ENCODE results near the gene HMX2. TPM values are rescaled to one million over a fixed set of nuclear protein-coding genes. Genes with fewer than 3 reads are reported as not detected.
"Not testable (repeated sequence)": the region's sequence is repeated elsewhere in the genome, so short reads cannot be mapped to it uniquely, and the experiment has no call there.

Gene HMX2
- total and polyA plus RNA-seq, 2 of the 8 experiments (the other 6 are each of a cell fraction or from before 2014, with no cell fraction given) = 2.0 to 2.7 TPM

DNA sequence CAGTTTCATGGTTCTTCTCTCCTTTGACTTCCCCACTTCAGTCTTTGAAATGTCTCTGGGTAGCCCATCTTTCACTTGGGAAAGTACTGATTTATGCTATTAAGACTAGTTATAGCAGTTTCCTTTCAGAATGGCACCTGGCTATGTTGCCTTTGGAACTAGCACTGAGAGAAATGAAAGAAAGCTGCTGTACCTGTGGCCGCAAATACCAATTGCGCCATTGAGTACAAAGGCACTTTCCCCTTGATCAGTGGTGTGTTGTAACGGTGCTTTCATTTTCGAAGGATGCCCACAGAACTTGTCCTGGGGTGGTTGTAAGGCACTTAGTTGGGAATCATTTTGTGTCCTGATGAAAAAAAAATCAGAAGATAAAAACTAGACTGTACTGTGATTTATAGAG lies 23.0 kb downstream of the HMX2 start (continued):
- TF ChIP-seq JUN (IDR thresholded peaks at IDR 0.05; ENCODE audit: low read depth, low read length) (no peak), KDM5A (IDR thresholded peaks at IDR 0.05; ENCODE audit: low read length) (no peak)

DNA sequence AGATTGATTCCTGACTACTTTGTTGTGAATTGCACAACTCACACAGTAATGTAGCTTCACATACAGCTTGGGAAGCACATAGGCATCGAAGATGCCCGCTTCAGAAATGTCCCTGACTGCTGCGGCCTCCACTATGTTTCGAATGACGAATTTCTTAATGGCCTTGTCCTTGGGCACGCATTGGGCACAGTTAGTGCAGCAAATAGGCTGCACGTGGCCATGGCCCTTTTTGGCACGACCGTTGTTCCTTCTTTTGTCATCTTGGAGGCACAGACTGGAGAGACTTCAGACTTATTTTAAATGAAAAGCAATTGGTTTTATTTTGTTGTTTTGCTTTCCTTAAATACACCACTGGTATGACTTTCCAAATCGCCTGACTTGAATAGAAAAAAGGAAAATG lies 23.7 kb downstream of the HMX2 start:
- H3K23me2 ChIP-seq (ENCODE audit: low read depth, low read length); H3K56ac ChIP-seq (replicated peaks; ENCODE audit: insufficient read length, low read depth, low read length); H3K4me1 ChIP-seq (replicated peaks in 1 of 4; ENCODE audit: control insufficient read depth in 3 of 4, insufficient read depth in 4 of 4, low read length in 3 of 4); H3K27ac ChIP-seq (ENCODE audit: low read depth, low read length); H3K4me3 ChIP-seq (ENCODE audit: extremely low read depth in 1 of 4, insufficient read depth in 2 of 4, low read depth in 3 of 4, low read length in 4 of 4); H4K5ac ChIP-seq (ENCODE audit: insufficient read length, low read depth, low read length); H2BK120ac ChIP-seq (replicated peaks; ENCODE audit: low read depth, low read length); H2BK20ac ChIP-seq (ENCODE audit: low read length); H3K9me3 ChIP-seq (ENCODE audit: insufficient read depth in 2 of 2, low read depth in 1 of 2, low read length in 1 of 2); H3K79me1 ChIP-seq (ENCODE audit: low read depth, low read length); H2BK5ac ChIP-seq (ENCODE audit: low read depth, low read length); H2AK5ac ChIP-seq (ENCODE audit: low read depth, low read length); H2BK15ac ChIP-seq (ENCODE audit: low read length); H4K8ac ChIP-seq (ENCODE audit: extremely low read depth, insufficient read depth, low read length); H2BK12ac ChIP-seq (ENCODE audit: low read depth, low read length); H3K23ac ChIP-seq (ENCODE audit: insufficient read length); H4K20me1 ChIP-seq (replicated peaks in 1 of 2; ENCODE audit: control insufficient read depth in 1 of 2, insufficient read depth in 2 of 2, low read length in 2 of 2); H2AFZ ChIP-seq (ENCODE audit: low read length); H4K91ac ChIP-seq (replicated peaks; ENCODE audit: insufficient read length, low read length); H3K27me3 ChIP-seq (replicated peaks in 1 of 4; ENCODE audit: control insufficient read depth in 3 of 4, extremely low read depth in 1 of 4, insufficient read depth in 3 of 4, low read length in 3 of 4); H3K14ac ChIP-seq (ENCODE audit: insufficient read length); H3K4me2 ChIP-seq (ENCODE audit: insufficient read depth in 1 of 2, low read depth in 2 of 2, low read length in 2 of 2); H3K4ac ChIP-seq (replicated peaks; ENCODE audit: insufficient read length, low read depth, low read length); DNase-seq (ENCODE audit: low read depth in 1 of 2, low spot score in 2 of 2); H3K9ac ChIP-seq (replicated peaks in 1 of 4; ENCODE audit: extremely low read depth in 1 of 4, low read depth in 3 of 4, low read length in 3 of 4); FAIRE-seq; H3K18ac ChIP-seq (ENCODE audit: extremely low read depth, low read length): not testable (repeated sequence)
- 92% methylated on average over 10 of the region's 10 CpGs; no CpG with 5 or more reads in 1 of the 2 experiments for WGBS, 2 experiments (ENCODE audit: extremely low coverage in 1 of 2, insufficient coverage in 1 of 2, insufficient read length in 1 of 2, insufficient replicate concordance in 2 of 2, low coverage in 1 of 2, low lambda C conversion rate in 2 of 2, missing lambda C conversion rate in 1 of 2)
- ChIA-PET CTCF (ENCODE audit: partially characterized antibody) (interaction anchor here (1.2 to 1.8 kb wide), 3 partner anchors 22 to 387 kb away, joined by 3 to 5 read pairs (median 3); no protein-coding TSS in a partner anchor), POLR2A (ENCODE audit: partially characterized antibody) (interaction anchor here (1.1 kb wide), 1 partner anchor 18 kb away, joined by 3 read pairs; the partner anchor contains the start of gene BUB3)
- H3K36me3 ChIP-seq (ENCODE audit: control insufficient read depth in 2 of 4, insufficient read depth in 4 of 4, low read length in 3 of 4) = peaks cover 2 to 32% (median 12%) of the 10 kb centered on the region in 4 experiments; a peak in 6 of 8 replicates
- H3K79me2 ChIP-seq (ENCODE audit: control insufficient read depth in 1 of 2, insufficient read depth in 2 of 2, low read length in 2 of 2) = peaks cover 0 to 14% of the 10 kb centered on the region in 2 experiments; a peak in 1 of 4 replicates
